DMS153 treated with DMSO at 0.1 percent for 48 hours (cell line): ENCODE measurements around the gene PIGU.

ENCODE experiments used
- DNase-seq: peaks from one replicate; lab custom pipeline; 2025; ENCODE audit not compliant: unreplicated experiment; lab: John Stamatoyannopoulos, UW

Gene PIGU

GRCh38 chr20:34560141-34560523 is 116.8 kb downstream of the PIGU start:
- no peak for DNase-seq

DNA sequence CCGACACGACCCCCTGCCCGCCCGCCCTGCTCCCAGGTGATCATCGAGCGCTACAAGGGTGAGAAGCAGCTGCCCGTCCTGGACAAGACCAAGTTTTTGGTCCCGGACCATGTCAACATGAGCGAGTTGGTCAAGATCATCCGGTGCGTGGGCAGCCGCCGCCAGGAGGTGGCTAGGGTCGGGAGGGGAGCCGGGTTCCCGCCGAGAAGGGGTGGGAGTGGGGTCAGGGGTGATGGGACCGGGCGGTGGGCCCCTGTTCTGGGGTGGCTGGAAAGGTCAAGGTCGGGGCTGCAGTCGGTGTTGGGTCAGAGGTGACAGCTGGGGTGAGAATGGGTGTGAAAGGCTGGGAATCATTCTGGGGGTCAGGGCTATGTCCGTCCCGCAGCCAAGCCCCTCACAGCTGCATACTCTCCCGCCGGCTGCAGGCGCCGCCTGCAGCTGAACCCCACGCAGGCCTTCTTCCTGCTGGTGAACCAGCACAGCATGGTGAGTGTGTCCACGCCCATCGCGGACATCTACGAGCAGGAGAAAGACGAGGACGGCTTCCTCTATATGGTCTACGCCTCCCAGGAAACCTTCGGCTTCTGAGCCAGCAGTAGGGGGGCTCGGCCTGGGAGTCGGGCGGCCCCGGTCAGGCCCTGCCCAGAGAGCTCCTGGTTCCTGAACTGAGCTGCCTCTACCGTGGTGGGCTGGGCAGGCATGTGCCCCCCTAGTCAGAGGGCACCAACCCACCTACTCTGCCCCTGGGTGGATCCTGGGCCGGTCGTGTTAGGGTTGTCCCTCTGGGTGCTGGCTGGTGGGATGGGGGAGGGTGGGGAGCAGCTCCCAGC is 117.4 kb downstream of the PIGU start:
- DNase-seq, result no peak

- DNase-seq, result peak; percentile 89
Observed at GRCh38 chr20:34558320-34559218, 118.3 kb downstream of the PIGU start, which contains the start of gene MAP1LC3A. Gene MAP1LC3A (plus strand): TSS chr20:34558718. CDS start chr20:34558869, 151 bp downstream.

DNA sequence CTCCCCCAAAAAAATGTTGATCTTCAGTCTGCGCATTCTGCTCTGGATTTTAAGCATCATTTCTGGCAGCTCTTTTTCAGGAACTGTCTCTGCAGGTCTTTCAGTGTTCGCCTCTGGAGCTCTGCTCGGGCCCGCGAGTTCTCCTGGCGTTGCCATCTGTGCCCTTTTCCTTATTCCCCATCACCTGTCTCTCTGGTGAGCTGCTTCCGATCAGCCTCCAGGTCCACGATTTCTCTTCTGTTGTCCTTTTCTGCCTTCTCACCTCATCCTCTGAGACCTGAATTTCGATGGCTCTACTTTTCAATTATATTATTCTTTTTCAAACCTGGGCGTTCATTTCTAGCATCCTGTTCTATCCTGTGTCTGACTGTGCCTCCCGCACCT is 119.0 kb downstream of the PIGU start:
- DNase-seq, result peak; percentile 55

GRCh38 chr20:34553366-34553867 is 123.5 kb downstream of the PIGU start:
- DNase-seq, result no peak

GRCh38 chr20:34552569-34552968 is 124.3 kb downstream of the PIGU start:
- no peak for DNase-seq

GRCh38 chr20:34549929-34550305 is 127.0 kb downstream of the PIGU start:
- DNase-seq, result no peak

DNA sequence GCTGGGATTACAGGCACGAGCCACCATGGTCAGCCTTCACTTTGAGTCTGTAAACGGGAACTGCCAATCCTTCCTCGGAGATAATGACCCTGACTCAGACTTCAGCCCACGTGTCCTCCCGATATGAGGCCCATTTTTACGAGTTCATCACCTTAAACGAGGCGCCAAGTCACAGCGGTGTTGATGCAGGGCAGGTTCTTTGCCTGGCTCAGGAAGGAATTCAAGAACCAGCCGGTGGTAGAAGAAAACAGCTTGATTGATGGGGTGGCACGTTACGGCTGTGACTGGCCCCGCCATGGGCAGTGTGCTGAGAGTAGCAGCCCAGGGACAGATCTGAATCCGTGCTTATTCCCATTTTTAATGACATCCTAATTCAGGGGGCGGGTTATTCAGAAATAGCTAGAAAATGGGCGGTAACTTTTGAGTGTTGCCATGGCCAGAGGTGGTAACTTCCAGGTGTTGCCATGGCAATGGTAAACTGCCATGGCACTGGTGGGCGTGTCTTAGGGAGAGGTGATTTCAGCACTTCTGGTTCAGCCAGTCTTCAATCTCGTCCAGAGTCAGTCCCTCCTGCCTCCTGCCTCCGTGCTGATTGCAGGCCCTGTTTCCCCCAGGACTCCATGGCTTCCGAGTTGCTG is 127.5 kb downstream of the PIGU start:
- no peak for DNase-seq

GRCh38 chr20:34547844-34548613 is 128.9 kb downstream of the PIGU start:
- DNase-seq, result no peak

DNA sequence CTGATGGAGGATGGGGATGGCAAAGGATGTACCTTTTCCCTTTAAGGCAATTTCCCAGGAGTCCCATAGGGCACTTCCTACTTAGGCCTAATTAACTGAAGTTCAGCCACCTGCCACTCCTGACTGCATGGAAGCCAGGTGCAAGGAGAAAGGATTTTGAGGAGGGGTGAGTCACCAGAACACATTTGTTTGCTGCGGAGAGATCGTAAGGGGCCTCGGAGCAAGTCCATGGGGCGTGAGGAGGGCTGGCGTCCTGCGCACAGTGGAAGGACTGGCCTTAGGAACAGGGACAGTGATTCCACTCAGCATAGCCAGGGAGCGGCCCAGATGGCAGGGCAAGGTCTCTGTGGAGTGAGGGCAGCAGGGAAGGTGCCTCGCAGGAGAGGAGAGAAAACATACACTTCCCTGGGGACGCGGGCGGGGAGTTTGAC is 130.1 kb downstream of the PIGU start:
- DNase-seq, result peak; percentile 65

- DNase-seq, result no peak
Observed at GRCh38 chr20:34544109-34544796, 132.6 kb downstream of the PIGU start.

DNA sequence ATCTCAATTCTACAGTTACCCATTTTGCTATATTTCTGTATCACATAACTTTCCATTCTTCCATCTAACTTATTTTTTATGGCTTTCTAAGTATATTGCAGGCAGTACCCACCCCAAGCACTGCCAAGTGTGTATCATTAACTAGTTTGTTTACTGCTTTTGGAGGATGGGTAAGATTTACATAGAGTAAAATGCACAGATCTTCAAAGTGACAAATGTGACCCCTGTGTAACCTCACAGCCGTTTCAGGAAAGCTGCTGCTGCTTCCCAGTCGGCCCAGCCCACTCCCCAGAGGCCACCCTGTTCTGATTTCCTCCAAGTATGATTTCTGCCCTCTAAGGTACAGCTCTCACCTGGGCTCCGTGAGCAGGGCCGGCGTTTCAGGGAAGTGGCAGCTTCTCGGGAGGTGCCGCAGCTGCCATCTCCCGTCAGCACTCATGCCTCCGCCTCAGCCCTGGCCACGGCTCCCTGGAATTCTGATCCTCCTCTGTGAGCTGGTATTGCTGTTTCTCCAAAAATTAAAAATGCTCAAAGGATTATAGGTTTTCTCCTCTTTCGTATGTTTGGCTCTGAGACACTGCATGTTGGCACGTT is 133.3 kb downstream of the PIGU start:
- no peak for DNase-seq

DNA sequence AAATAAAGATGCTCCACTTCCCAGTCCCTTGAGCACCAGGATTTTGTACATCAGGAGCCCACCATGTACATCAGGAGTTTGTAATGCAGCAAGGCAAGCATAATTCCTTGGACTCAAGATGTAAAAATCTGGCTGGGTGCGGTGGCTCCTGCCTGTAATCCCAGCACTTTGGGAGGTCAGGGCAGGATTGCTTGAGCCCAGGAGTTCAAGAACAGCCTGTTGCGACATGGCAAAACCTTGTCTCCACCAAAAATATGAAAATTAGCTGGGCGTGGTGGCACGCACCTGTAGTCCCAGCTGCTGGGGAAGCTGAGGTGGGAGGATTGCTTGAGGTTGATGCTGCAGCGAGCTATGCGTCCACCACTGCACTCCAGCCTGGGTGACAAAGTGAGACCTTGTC is 134.5 kb downstream of the PIGU start:
- no peak for DNase-seq

DNA sequence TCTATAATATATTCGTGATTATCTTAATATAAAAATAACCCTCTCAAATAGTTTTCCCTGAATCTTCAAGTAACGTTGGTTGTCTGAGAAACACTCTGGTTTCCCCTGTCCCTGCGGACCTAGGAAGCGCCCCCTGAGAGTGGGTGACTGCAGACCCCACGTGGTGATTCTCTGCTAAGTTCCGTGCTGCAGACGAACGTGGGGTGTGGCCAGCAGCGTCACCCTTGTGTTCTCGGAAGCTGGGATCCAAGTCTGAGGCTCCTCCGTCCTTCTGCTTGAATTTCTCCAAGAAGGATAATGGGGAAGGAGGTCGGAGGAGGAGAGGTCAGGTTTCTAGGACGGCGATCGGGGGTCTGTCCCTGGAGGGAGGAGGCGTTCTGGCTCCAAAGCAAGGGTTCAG is 135.0 kb downstream of the PIGU start:
- DNase-seq, result no peak

GRCh38 chr20:34541264-34541901 is 135.5 kb downstream of the PIGU start:
- no peak for DNase-seq

DNA sequence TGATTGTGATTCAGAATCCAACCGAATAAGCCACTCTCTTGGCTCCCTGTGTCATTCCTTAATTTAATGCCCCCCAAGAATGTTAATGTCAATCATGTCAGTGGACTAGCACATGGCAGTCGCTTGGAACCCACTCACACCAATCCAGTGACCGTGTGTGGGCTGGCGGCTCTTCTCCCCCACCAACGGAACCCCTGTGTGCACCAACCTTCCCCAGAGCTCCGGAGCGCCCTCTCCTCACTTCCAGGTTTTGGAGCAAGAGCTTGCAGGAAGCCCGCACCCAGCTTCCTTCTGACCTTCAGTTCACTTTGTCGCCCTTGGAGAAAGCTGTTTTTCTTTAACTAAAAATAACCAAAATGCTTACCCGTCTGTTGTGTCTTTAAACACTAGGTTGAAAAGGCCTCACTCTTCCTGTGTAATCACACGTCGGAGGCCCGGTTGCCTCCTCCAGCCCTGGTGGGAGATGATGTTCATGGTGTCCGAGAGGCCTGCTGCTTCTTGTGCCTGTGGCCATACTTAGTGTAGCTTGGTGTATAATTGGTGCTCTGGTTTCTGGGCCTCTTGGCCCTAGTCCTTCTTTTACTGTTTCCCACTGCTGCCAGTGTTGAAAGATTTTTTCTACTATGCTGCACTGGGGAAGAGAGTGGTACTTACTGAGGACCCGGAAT is 136.2 kb downstream of the PIGU start:
- no peak for DNase-seq

- DNase-seq, result no peak
Observed at GRCh38 chr20:34539756-34540155, 137.1 kb downstream of the PIGU start.

GRCh38 chr20:34538671-34539123 is 138.2 kb downstream of the PIGU start:
- DNase-seq, result no peak
